ENCODE data around the gene DOLK.

DOLK gene

GRCh38 chr9:128920381-128921058, 26.9 kb downstream of the DOLK start, which contains the start of gene PHYHD1:
Gene PHYHD1, plus strand, starts transcription at chr9:128920982. Its CDS starts 1,342 bp downstream, at chr9:128922324.
- TF ChIP-seq ZNF274 (IDR thresholded peaks at IDR 0.05; ENCODE audit: low read depth, low read length) = no peak
- no peak within 1 kb of the TSS for H3K4me3 ChIP-seq (ENCODE audit: low read length)

GRCh38 chr9:128919402-128920089, 27.9 kb downstream of the DOLK start:
- no peak for TF ChIP-seq ZNF274 (IDR thresholded peaks at IDR 0.05; ENCODE audit: low read depth, low read length)
- H3K4me3 ChIP-seq (ENCODE audit: low read length) = no peak overlapping the region

- no peak overlapping the region for H3K4me3 ChIP-seq (ENCODE audit: low read length)
- no peak for TF ChIP-seq ZNF274 (IDR thresholded peaks at IDR 0.05; ENCODE audit: low read depth, low read length)
These were observed 28.5 kb downstream of the DOLK start for GRCh38 chr9:128918921-128919320.

- TF ChIP-seq ZNF274 (IDR thresholded peaks at IDR 0.05; ENCODE audit: low read depth, low read length) = no peak
- H3K4me3 ChIP-seq (ENCODE audit: low read length) = no peak overlapping the region
These were observed 30.1 kb downstream of the DOLK start for GRCh38 chr9:128917151-128917849.

- H3K4me3 ChIP-seq (ENCODE audit: low read length) = no peak overlapping the region
- no peak for TF ChIP-seq ZNF274 (IDR thresholded peaks at IDR 0.05; ENCODE audit: low read depth, low read length)
These were observed 30.7 kb downstream of the DOLK start for GRCh38 chr9:128916745-128917144.

- no peak for TF ChIP-seq ZNF274 (IDR thresholded peaks at IDR 0.05; ENCODE audit: low read depth, low read length)
- no peak overlapping the region for H3K4me3 ChIP-seq (ENCODE audit: low read length)
These were observed 31.2 kb downstream of the DOLK start for GRCh38 chr9:128916204-128916603.

GRCh38 chr9:128913995-128914772, 33.2 kb downstream of the DOLK start:
- no peak overlapping the region for H3K4me3 ChIP-seq (ENCODE audit: low read length)
- no peak for TF ChIP-seq ZNF274 (IDR thresholded peaks at IDR 0.05; ENCODE audit: low read depth, low read length)

- no peak for TF ChIP-seq ZNF274 (IDR thresholded peaks at IDR 0.05; ENCODE audit: low read depth, low read length)
These were observed 34.1 kb downstream of the DOLK start for GRCh38 chr9:128913048-128913900.

GRCh38 chr9:128912270-128912853, 35.0 kb downstream of the DOLK start:
- H3K4me3 ChIP-seq (ENCODE audit: low read length) = no peak overlapping the region
- no peak for TF ChIP-seq ZNF274 (IDR thresholded peaks at IDR 0.05; ENCODE audit: low read depth, low read length)

More at GRCh38 chr9:128913048-128913900, 34.1 kb downstream of the DOLK start:
- no peak overlapping the region for H3K4me3 ChIP-seq (ENCODE audit: low read length)

- TF ChIP-seq ZNF274 (IDR thresholded peaks at IDR 0.05; ENCODE audit: low read depth, low read length) = no peak
- H3K4me3 ChIP-seq (ENCODE audit: low read length) = no peak overlapping the region
These were observed 35.8 kb downstream of the DOLK start for GRCh38 chr9:128911529-128912035.

- no peak for TF ChIP-seq ZNF274 (IDR thresholded peaks at IDR 0.05; ENCODE audit: low read depth, low read length)
- H3K4me3 ChIP-seq (ENCODE audit: low read length) = no peak overlapping the region
These were observed 36.5 kb downstream of the DOLK start for GRCh38 chr9:128910906-128911305.

GRCh38 chr9:128909859-128910258, 37.5 kb downstream of the DOLK start:
- H3K4me3 ChIP-seq (ENCODE audit: low read length) = no peak overlapping the region
- TF ChIP-seq ZNF274 (IDR thresholded peaks at IDR 0.05; ENCODE audit: low read depth, low read length) = no peak

GRCh38 chr9:128908372-128908771, 39.0 kb downstream of the DOLK start:
- TF ChIP-seq ZNF274 (IDR thresholded peaks at IDR 0.05; ENCODE audit: low read depth, low read length) = no peak
- H3K4me3 ChIP-seq (ENCODE audit: low read length) = no peak overlapping the region

All from GM08714 (cell line).